ACC112 (cell line): Measurements from ENCODE around the gene GARIN5A.

ENCODE experiments used
- H2AFZ ChIP-seq: fragments of 200-600 bp; sonication (generic); one replicate; pipeline ENCODE4 v1.6.0; 2017; ENCODE audit warnings: antibody characterized with exemption, low read length; ENCODE audit not compliant: unreplicated experiment
- H3K27ac ChIP-seq: fragments of 200-600 bp; sonication (generic); 2 replicates; pipeline ENCODE4 v1.5.1; 2014; ENCODE audit warnings: low read depth, mild to moderate bottlenecking, antibody characterized with exemption, low read length, moderate library complexity
- H3K27me3 ChIP-seq: fragments of 200-600 bp; sonication (generic); 2 replicates; pipeline ENCODE4 v1.6.1; 2014; ENCODE audit warnings: mild to moderate bottlenecking, antibody characterized with exemption, low read length, moderate library complexity, mixed read lengths; ENCODE audit not compliant: insufficient read depth
- H3K36me3 ChIP-seq: fragments of 200-600 bp; sonication (generic); 2 replicates; pipeline ENCODE4 v1.6.1; 2016; ENCODE audit warnings: mild to moderate bottlenecking, antibody characterized with exemption, low read length, moderate library complexity, mixed read lengths; ENCODE audit not compliant: insufficient read depth
- H3K4me1 ChIP-seq: fragments of 200-600 bp; sonication (generic); one replicate; pipeline ENCODE4 v1.6.1; 2016; ENCODE audit warnings: low read length, mixed read lengths; ENCODE audit not compliant: insufficient read depth, unreplicated experiment, control insufficient read depth
- H3K4me3 ChIP-seq: fragments of 200-600 bp; sonication (generic); 2 replicates; pipeline ENCODE4 v1.5.1; 2014; ENCODE audit warnings: mild to moderate bottlenecking, low read depth, low read length
- H3K79me2 ChIP-seq: fragments of 200-600 bp; sonication (generic); one replicate; pipeline ENCODE4 v1.6.0; 2016; ENCODE audit warnings: low read length; ENCODE audit not compliant: control insufficient read depth, unreplicated experiment, insufficient read depth

Gene GARIN5A

DNA sequence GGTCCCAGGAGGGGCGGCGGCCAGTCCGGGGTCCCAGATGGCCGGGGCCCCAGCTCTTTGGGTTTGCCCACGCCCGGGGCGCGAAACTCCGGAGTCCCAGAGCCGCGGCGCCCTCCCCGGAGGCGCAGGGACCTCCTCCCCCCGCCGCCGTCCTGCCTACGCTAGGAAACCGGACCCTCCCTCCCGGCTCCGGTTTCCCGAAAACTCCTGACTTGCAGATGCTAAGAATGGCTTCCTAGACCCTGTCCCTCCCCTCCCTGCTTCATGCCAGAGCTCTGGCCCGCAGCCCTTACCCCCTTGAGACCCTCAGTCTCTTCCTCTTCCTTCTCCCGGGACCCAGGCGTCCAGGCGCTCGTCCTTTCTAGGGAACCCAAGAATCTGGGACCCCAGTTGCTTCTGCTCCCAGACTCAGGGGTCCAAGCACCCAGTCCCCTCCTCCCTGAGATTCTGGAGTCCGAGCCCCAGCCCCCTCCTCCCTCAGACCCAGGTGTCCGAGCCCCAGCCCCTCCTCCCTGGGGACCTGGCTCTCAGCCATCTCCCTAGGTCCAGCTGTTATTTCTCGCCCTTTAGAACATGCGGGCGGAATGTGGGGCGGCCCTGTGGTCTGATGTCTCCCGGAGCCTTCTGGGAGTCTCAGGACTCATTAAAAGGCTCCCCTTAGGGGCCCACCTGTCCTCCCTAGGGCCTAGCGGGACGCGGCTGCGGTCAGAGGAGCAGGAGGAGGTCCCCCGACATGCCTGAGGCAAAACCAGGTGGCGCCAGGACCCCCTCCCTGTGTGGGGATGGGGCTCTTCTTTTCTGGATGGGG is 44.2 kb downstream of the GARIN5A start, which contains the start of gene MYBPC2:
Gene MYBPC2 (plus strand): TSS at position 672 of the 808 bp plus-strand sequence. CDS start 62 bp downstream, at position 734.
- no peak within 1 kb of the TSS for H3K27ac ChIP-seq
- H3K27me3 ChIP-seq: peaks cover 30% of the 10 kb centered on the region
- no peak within 1 kb of the TSS for H2AFZ ChIP-seq
- peak within 1 kb of the TSS; percentile 70 for H3K4me3 ChIP-seq
- H3K79me2 ChIP-seq: no peaks in the 10 kb centered on the region
- H3K36me3 ChIP-seq: no peaks in the 10 kb centered on the region
- H3K4me1 ChIP-seq: no peaks in the 10 kb centered on the region

DNA sequence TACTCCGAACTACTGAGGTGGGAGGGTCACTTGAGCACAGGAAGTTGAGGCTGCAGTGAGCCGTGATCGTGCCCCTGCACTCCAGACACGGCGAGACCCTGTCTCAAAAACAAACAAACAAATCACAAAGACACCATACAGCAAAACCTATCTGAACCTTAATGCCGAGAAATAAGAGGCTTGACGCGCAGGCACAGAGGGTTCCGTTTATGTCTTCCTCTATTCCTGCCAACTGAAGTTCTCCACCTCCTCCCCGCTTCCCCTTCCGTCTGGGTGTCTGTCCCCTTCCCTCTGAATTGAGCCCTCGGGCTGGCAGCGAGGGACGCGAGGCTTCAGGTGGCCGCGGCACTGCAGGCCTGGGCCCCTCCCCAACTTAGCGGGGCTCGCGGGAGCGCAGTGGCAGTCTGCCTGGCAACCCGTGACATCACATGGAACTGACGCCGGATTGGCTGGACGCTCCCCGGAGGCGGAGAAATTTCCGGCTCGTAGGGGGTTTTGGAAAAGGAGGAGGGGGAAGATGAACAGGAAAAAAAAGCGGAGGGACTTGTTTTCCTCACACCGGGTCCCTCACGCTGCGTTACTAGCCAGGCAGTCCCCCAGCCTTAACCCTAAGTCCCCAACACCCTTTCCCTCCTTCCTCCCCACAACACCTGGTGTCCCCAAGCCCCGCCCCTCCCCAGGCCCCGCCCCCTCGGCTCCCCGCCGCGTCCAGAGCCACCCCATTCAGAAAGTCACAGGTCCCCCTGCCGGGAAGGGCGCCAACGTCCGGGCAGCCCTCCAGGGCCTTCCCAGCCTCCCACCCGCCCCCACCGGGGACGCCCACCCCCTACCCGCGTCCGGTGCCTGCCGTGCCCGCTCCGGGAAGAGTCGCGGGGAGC is 45.1 kb downstream of the GARIN5A start:
- Histone ChIP-seq H3K27me3 (peaks cover 30% of the 10 kb centered on the region), H3K79me2 (no peaks in the 10 kb centered on the region), H3K4me3 (peak overlapping the region; percentile 70), H3K27ac (no peak overlapping the region), H2AFZ (peak overlapping the region; percentile 12), H3K4me1 (no peaks in the 10 kb centered on the region), H3K36me3 (no peaks in the 10 kb centered on the region)

DNA sequence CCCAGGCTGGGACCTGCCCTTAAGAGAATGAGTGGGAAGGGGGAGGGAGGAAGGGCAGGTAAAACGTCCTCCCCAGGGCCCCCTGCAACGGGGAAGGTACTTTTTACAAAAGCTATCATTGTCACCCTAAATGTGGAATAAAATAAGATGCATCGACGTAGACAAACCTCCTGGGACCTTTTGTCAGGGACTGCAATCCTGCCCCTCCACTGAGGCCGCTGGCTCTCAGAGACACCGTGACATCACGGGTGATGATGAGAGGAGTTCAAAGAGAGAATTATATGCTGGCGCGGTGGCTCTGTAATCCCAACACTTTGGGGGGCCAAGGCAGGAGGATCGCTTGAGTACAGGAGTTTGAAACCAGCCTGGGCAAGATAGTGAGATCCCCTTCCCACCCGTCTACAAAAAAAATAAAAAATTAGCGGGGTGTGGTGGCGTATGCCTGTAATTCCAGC is 45.7 kb downstream of the GARIN5A start:
- no peaks in the 10 kb centered on the region for H3K79me2 ChIP-seq
- no peaks in the 10 kb centered on the region for H3K4me1 ChIP-seq
- H3K36me3 ChIP-seq: no peaks in the 10 kb centered on the region
- H3K27ac ChIP-seq: no peak overlapping the region
- H2AFZ ChIP-seq: no peak overlapping the region
- peak overlapping the region; percentile 70 for H3K4me3 ChIP-seq
- H3K27me3 ChIP-seq: peaks cover 30% of the 10 kb centered on the region

DNA sequence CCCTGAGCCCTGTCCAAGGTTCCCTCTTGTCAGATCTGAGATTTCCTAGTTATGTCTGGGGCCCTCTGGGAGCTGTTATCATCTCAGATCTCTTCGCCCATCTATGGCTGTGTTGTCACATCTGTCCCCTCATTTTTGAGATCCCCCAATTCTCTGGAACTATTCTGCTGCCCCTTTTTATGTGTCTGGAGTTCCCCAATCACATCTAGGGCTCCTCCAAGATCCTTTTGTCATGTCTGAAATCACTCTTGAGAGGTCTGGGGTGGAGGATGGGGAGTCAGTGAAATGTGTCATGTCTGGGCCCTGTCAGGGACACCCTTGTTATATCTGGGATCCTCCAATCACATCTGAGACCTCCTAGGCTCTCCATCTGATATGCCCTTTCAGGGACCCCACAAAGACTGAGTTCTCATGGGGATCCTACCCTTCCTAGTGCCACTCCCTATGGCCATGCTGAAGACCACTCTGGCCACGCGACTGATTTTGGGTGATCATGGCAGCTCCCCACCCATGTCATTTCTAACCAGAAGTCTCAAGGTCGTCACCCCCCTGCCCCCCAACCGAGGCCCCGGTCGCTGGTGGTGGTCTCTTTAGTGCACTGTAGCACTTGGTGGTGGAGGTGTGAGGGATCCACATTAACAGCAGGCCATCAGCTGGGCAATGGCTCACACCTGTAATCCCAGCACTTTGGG is 47.7 kb downstream of the GARIN5A start:
- Histone ChIP-seq H3K4me1 (no peaks in the 10 kb centered on the region), H3K27ac (no peak overlapping the region), H3K4me3 (no peak overlapping the region)

DNA sequence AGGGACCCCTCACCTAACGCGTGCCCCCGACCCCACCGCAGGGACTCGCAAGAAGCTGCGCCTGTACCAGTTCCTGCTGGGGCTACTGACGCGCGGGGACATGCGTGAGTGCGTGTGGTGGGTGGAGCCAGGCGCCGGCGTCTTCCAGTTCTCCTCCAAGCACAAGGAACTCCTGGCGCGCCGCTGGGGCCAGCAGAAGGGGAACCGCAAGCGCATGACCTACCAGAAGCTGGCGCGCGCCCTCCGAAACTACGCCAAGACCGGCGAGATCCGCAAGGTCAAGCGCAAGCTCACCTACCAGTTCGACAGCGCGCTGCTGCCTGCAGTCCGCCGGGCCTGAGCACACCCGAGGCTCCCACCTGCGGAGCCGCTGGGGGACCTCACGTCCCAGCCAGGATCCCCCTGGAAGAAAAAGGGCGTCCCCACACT is 48.6 kb downstream of the GARIN5A start:
- Histone ChIP-seq H3K4me3 (no peak overlapping the region), H3K36me3 (no peaks in the 10 kb centered on the region), H3K27me3 (peaks cover 28% of the 10 kb centered on the region), H3K4me1 (no peaks in the 10 kb centered on the region), H3K27ac (no peak overlapping the region), H2AFZ (no peak overlapping the region), H3K79me2 (no peaks in the 10 kb centered on the region)

More for the DNA sequence above, 47.7 kb downstream of the GARIN5A start:
- Histone ChIP-seq H3K36me3 (no peaks in the 10 kb centered on the region), H2AFZ (no peak overlapping the region), H3K79me2 (no peaks in the 10 kb centered on the region), H3K27me3 (peaks cover 30% of the 10 kb centered on the region)

DNA sequence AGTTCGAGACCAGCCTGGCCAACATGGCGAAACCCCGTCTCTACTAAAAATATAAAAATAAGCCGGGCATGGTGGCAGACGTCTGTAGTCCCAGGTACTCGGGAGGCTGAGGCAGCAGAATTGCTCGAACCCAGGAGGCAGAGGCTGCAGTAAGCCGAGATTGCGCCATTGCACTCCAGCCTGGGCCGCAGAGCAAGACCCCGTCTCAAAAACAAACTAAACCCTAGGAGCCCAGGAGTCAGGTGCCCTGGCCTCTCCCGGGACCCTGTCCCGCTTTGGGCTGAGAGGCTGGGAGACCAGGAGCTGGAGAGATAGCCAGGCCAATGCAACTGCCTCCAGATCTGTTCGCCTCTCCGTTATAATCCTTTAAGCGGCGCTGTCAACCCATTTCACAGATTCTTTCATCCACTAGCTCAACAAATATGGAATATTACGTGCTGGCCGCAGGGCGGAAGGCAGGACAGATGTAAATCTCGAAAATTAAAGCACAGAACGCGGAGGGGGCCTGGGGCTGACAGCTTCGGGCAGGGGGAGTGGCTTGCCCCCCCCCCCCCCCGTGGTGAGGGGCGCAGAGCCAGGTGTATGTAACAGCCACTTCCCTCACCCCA is 49.2 kb downstream of the GARIN5A start:
- H3K4me3 ChIP-seq: no peak overlapping the region
- H3K4me1 ChIP-seq: no peaks in the 10 kb centered on the region
- H3K79me2 ChIP-seq: no peaks in the 10 kb centered on the region
- H3K27me3 ChIP-seq: peaks cover 22% of the 10 kb centered on the region
- H2AFZ ChIP-seq: no peak overlapping the region
- H3K27ac ChIP-seq: no peak overlapping the region
- no peaks in the 10 kb centered on the region for H3K36me3 ChIP-seq

DNA sequence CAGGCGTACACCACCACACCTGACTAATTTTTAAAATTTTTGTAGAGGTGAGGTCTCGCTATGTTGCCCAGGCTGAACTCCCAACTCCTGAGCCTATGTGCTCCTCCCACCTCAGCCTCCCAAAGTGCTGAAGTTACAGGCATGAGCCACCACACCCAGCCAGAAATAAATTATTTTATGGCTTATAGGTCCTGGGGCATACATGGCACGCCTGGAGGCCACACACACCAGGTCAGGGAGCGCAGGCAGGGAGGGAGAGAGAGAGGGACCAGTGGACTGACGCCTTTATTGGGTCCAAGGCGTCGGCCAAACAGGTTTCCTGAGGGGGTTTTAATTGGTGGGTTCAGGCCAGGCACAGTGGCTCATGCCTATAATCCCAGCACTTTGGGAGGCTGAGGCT is 51.1 kb downstream of the GARIN5A start:
- Histone ChIP-seq H3K27me3 (peaks cover 12% of the 10 kb centered on the region; the same call in 1 of the 2 replicates), H3K36me3 (no peaks in the 10 kb centered on the region), H3K79me2 (no peaks in the 10 kb centered on the region), H2AFZ (no peak overlapping the region), H3K4me1 (no peaks in the 10 kb centered on the region), H3K27ac (no peak overlapping the region), H3K4me3 (no peak overlapping the region)

DNA sequence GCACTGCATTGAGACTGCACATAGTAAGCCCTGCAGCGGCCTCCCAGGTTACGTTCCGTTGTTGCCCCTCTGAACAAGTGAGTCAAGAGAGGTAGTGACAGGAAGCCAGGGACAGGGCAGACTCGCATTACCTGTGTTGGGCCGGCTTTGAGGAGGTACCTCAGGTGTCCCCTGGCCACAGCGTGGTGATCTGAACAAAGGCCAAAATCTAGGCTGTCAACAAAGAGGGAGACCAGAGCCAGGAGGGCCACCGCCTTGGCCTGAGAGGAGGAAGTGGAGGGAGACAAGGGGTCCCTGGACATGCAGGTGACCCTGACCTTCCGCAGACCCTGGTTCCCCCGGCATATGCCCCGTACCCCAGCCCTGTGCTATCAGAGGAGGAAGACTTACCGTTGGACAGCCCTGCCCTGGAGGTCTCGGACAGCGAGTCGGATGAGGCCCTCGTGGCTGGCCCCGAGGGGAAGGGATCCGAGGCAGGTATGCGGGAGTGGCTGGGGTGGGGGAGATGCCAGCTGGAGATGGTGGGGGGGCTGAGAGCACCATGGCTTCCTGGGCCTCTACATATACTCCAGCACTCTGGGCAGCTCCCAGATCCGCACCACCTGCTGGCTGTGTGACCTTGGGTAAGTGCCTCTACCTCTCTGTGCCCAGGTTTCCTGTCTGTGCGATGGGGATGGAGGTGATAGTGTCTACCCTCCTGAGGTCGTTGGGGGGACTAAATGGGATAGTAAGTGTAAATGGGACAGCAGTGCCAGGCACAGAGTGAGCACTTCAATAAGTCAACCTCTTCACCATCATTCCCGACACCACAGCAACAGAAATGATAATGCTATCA is 53.2 kb downstream of the GARIN5A start:
- H3K27me3 ChIP-seq: 0 out of 2 replicates have a peak, but pooled peaks cover 9% of the 10 kb centered on the region
- H2AFZ ChIP-seq: no peak overlapping the region
- no peaks in the 10 kb centered on the region for H3K4me1 ChIP-seq
- H3K27ac ChIP-seq: no peak overlapping the region
- no peaks in the 10 kb centered on the region for H3K79me2 ChIP-seq
- no peak overlapping the region for H3K4me3 ChIP-seq
- no peaks in the 10 kb centered on the region for H3K36me3 ChIP-seq

DNA sequence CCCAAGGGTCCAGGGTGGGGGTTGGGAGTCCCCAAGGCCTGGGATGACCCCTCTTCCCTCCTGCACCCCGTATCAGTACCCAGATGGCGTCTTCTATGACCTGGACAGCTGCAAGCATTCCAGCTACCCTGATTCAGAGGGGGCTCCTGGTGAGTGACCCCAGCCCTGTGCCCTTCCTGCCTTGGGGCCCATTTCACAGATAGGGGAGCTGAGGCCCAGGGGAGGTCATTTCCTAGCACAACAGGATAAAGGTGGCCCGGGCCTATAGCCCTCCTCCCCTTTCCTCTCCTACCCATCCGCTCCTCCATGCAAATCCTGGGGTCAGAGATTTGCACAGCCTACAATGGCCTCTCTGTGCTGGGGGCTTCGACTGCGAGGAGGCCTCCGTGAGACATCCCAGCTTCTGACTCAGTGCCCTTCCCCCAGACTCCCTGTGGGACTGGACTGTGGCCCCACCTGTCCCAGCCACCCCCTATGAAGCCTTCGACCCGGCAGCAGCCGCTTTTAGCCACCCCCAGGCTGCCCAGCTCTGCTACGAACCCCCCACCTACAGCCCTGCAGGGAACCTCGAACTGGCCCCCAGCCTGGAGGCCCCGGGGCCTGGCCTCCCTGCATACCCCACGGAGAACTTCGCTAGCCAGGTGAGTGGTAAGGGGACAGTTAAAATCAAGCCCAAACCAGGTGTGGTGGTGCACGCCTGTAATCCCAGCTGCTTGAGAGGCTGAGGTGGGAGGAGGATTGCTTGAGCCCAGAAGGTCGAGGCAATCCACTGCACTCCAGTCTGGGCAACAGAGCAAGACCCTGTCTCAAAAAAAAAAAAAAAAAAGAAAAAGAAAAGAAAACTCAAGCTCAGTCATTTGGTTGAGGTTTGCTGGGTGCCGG is 54.0 kb downstream of the GARIN5A start:
- Histone ChIP-seq H3K36me3 (no peaks in the 10 kb centered on the region), H3K27me3 (0 out of 2 replicates have a peak, but pooled peaks cover 6% of the 10 kb centered on the region), H3K79me2 (no peaks in the 10 kb centered on the region), H3K4me3 (no peak overlapping the region), H3K4me1 (no peaks in the 10 kb centered on the region), H3K27ac (no peak overlapping the region), H2AFZ (no peak overlapping the region)
